Activated CD8-positive, alpha-beta memory T cell treated with anti-CD3 and anti-CD28 coated beads for 36 hours (primary cell): ENCODE results near the gene GPR150. TPM values are rescaled to one million over a fixed set of nuclear protein-coding genes. Genes with fewer than 3 reads are reported as not detected.
"Not testable (repeated sequence)": the region's sequence is repeated elsewhere in the genome, so short reads cannot be mapped to it uniquely, and the experiment has no call there.

Experiments used
- CTCF ChIA-PET: fragments of 350-600 bp; sonication (Branson Sonifier 250); formaldehyde crosslinking; loops from one replicate; lab custom pipeline; 2021; ENCODE audit warnings: antibody characterized with exemption; lab: Charles Lee
- POLR2A ChIA-PET: fragments of 350-600 bp; sonication (Branson Sonifier 250); formaldehyde crosslinking; loops from one replicate; lab custom pipeline; 2021; ENCODE audit warnings: antibody characterized with exemption; lab: Charles Lee
- total RNA-seq, 2 experiments: library from RNA; stranded (reverse); gene quantifications; one replicate each; pipeline ENCODE4 v1.2.3, GENCODE V29; 2021

Gene GPR150
- total RNA-seq, 2 experiments from 2014 or later = 0.38 to 0.44 TPM

DNA sequence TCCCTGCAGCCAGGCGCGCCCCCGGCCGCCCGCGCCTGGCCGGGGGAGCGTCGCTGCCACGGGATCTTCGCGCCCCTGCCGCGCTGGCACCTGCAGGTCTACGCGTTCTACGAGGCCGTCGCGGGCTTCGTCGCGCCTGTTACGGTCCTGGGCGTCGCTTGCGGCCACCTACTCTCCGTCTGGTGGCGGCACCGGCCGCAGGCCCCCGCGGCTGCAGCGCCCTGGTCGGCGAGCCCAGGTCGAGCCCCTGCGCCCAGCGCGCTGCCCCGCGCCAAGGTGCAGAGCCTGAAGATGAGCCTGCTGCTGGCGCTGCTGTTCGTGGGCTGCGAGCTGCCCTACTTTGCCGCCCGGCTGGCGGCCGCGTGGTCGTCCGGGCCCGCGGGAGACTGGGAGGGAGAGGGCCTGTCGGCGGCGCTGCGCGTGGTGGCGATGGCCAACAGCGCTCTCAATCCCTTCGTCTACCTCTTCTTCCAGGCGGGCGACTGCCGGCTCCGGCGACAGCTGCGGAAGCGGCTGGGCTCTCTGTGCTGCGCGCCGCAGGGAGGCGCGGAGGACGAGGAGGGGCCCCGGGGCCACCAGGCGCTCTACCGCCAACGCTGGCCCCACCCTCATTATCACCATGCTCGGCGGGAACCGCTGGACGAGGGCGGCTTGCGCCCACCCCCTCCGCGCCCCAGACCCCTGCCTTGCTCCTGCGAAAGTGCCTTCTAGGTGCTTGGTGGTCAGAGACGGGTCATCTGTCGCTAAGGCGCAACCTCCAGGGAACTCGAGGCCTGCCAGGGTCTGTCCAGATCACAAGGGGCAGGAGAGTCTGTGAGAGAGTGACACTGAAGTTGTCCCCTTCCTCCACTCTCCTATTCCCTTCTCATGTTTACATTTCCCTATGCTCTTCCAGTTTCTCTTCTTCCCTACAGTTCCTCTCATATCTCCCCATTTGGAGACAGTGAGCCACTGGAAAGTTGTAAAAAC lies 1.3 kb downstream of the GPR150 start:
- POLR2A ChIA-PET = no interaction called here
- CTCF ChIA-PET = interaction anchor here (2.9 kb wide), 1 partner anchor 10 kb away, joined by 10 read pairs; no protein-coding TSS in a partner anchor

- CTCF ChIA-PET = interaction anchor here (2.9 kb wide), 1 partner anchor 10 kb away, joined by 10 read pairs; no protein-coding TSS in a partner anchor
- POLR2A ChIA-PET = no interaction called here
Observed at GRCh38 chr5:95621839-95622629, 2.1 kb downstream of the GPR150 start.

- ChIA-PET CTCF (interaction anchor here (2.9 kb wide), 1 partner anchor 8 kb away, joined by 10 read pairs; no protein-coding TSS in a partner anchor), POLR2A (no interaction called here)
Observed at GRCh38 chr5:95623706-95624105, 3.8 kb downstream of the GPR150 start.

GRCh38 chr5:95624368-95624767 lies 4.5 kb downstream of the GPR150 start:
- ChIA-PET POLR2A (no interaction called here), CTCF (no interaction called here)

DNA sequence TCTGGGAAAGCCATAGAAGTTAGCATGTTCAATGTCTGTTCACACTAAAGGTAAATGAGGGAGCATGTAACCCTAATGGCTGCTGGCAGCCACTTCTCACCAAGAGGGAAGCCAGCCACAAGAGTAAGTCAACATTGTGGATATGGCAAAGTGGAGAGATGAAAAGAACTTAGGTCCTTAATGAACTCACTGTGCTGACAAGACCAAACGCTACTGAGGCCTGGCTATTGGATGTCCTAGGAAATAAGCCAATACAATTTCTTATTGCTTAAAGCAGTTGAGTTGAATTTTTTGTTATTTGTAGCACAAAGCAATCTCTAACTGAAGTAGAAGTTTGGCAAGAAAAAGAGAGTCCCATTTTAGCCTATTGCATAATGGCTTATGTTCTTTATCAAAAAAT lies 6.8 kb downstream of the GPR150 start:
- CTCF ChIA-PET = no interaction called here
- POLR2A ChIA-PET = no interaction called here

DNA sequence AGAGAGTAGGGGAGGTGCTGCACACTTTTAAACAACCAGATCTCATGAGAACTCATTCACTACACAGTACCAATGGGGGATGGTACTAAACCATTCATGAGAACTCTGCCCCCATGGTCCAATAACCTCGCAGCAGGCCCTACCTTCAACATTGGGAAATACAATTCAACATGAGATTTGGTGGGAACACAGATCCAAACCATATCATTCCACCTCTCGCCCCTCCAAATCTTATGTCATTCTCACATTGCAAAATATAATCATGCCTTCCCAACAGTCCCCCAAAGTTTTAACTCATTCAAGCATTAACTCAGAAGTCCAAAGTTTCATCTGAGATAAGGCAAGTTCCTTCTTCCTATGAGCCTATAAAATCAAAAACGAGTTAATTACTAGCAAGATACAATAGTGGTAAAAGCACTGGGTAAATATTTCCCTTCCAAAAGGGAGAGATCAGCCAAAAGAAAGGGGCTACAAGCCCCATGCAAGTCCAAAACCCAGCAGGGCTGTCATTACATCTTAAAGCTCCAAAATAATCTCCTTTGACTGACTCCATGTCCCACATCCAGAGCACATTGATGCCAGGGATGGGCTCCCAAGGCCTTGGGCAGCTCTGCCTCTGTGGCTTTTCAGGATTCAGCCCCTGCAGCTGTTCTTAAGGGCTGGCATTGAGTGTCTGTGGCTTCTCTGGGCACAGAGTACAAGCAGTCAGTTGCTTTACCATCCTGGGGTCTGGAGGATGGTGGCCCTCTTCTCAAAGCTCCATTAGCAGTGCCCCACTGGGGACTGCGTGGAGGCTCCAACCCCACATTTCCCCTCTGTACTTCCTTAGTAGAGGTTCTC lies 8.3 kb downstream of the GPR150 start:
- ChIA-PET POLR2A (no interaction called here), CTCF (no interaction called here)

DNA sequence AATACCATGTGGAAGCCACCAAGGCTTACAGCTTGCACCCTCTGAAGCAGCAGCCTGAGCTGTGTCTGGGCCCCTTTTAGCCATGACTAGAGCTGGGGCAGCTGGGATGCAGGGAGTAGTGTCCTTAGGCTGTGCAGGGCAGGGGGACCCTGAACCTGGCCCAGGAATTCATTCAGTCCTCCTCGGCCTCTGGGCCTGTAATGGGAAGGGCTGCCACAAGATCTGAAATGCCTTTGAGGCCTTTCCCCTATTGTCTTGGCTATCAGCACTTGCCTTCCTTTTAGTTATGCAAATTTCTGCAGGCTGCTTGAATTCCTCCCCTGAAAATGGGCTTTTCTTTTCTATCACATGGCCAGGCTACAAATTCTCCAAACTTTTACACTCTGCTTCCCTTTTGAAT lies 9.0 kb downstream of the GPR150 start:
- ChIA-PET CTCF (no interaction called here), POLR2A (no interaction called here)

DNA sequence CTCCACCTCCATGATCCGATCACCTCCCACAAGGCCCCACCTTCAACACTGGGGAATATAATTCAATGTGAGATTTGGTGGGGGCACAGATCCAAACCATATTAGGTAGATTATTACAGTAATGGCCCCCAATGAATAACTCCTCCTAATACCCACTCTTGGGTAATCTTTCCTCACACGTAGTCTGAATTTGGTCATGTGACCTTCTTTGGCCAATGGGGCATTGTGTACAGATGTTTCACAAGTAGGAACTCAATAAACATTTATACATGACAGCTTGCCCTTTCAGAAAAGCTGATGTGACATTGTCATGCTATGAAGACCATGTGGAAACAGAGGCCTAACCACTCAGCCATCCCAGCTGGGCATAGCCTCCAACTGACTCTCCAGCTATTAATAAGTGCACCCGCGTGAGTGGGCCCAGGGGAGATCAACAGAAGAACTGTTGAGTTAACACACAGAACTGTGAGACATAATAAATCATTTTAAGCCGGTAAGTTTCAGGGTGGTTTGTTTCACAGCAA lies 10.6 kb downstream of the GPR150 start:
- ChIA-PET POLR2A (interaction anchor here (2.6 kb wide), 1 partner anchor 16 kb away, joined by 8 read pairs; the partner anchor contains the start of gene RFESD), CTCF (interaction anchor here (2.0 kb wide), 1 partner anchor 8 kb away, joined by 10 read pairs; no protein-coding TSS in a partner anchor)

DNA sequence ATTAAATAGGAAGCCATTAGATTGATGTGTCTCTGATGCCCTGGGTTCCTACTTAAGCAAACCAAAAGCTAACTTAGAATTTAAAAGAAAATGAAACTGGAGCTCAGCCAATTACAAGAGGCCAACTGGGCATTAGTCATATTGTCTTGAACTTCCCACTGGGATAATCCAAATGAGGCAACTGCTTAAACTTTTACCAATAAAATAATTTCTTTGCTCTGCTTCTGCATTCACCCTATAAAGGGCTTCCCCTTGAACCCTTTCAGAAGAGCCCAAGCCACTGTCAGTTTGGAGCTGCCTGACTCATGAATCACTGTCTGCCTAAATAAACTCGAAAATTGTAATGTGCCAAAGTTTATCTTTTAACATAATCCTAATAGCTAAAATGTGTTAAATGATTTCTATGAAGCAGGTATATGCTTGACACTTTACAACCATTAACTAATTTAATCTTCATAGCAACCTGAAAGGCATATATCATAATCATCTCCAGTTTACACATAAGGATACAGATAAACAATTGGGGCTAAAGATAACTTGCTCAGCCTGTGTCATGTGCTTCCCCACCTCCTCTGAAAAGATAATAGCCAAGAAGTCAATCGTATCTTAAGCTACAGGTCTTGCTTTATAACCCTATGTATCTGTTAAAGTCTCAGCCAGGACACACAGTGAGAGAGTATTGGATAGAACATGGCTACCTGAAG lies 11.5 kb downstream of the GPR150 start:
- CTCF ChIA-PET = interaction anchor here (0.8 to 2.0 kb wide), 3 partner anchors 9 to 191 kb away, joined by 3 to 10 read pairs (median 3); partner anchors contain the start of gene GLRX
- POLR2A ChIA-PET = interaction anchor here (2.6 kb wide), 1 partner anchor 15 kb away, joined by 8 read pairs; the partner anchor contains the start of gene RFESD

DNA sequence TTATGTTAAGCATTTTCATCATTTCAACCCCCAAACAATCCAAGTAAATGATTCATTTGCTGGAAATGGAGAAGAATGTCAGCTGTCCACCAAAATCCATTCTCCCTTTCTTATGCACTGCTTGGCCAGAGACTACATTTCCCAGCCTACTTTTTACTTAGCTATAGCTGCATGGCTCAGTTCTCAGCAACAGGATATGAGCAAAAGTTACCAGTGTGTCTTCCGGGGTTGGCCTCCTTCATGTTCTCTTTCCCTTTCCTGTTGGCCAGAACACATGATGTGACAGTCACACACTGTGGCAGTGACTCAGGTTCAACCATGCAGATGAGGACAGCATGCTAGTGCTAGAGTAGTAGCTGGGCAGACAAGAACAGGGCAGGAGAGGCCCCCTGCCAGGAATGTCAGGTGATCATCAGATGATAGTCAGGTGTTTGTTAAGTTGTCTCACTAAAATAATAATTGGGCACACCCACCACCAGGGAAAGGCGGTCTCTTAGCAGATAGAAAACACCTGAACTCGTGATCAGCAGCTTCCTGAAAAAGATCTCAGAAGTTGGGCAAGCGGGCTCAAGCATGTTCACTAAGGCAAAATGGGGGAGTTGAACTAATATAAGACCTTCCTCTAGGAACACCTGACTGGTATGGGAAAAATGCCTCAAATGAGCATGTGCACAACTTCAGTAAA lies 12.2 kb downstream of the GPR150 start:
- POLR2A ChIA-PET = interaction anchor here (1.0 to 2.6 kb wide), 2 partner anchors 15 to 77 kb away, joined by 3 to 8 read pairs; partner anchors contain the start of genes ARSK, RFESD and SKIC3
- CTCF ChIA-PET = interaction anchor here (0.8 to 2.0 kb wide), 3 partner anchors 10 to 190 kb away, joined by 3 to 10 read pairs (median 3); partner anchors contain the start of gene GLRX

DNA sequence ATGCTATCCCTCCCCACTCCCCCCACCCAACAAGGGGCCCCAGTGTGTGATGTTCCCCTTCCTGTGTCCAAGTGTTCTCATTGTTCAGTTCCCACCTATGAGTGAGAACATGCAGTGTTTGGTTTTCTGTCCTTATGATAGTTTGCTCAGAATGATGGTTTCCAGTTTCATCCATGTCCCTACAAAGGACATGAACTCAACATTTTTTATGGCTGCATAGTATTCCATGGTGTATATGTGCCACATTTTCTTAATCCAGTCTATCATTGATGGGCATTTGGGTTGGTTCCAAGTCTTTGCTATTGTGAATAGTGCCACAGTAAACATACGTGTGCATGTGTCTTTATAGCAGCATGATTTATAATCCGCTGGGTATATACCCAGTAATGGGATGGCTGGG lies 13.1 kb downstream of the GPR150 start:
- POLR2A ChIA-PET = interaction anchor here (1.0 kb wide), 1 partner anchor 78 kb away, joined by 3 read pairs; the partner anchor contains the start of genes ARSK and SKIC3

DNA sequence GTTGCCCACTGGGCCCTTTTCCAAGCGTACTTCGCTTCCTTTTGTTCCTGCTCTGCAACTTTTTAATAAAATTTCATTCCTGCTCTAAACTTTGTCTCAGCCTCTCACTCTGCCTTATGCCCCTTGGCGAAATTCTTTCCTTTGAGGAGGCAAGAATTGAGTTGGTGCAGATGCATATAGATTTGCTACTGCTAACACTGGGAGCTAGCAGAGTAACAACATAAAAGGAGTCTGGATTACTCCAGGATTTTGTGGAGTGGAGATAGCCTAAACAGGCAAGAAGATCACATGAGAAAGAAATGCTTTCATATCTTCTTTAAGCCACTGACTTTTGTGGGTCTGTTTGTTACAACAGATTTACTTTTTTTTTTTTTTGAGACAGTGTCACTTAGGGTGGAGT lies 13.8 kb downstream of the GPR150 start:
- POLR2A ChIA-PET = no interaction called here
- CTCF ChIA-PET = interaction anchor here (1.6 kb wide), 1 partner anchor 13 kb away, joined by 5 read pairs; the partner anchor contains the start of gene RFESD

More for the DNA sequence above, 13.1 kb downstream of the GPR150 start:
- CTCF ChIA-PET = not testable (repeated sequence)

DNA sequence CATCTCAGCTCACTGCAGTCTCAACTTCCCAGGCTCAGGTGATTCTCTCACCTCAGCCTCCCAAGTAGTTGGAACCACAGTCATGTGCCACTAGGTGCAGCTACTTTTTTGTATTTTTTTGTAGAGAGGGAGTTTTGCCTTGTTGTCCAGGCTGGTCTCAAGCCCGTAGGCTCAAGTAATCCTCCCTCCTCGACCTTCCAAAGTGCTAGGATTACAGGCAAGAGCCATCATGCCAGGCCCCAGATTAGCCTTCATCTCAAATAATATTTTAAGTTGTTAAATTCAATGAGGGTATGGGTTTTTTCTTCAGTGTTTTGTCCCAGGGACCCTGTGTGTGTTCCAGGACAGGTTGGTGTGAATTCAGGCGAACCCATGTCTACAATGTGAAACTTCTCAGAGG lies 14.2 kb downstream of the GPR150 start:
- POLR2A ChIA-PET = no interaction called here
- CTCF ChIA-PET = interaction anchor here (1.6 kb wide), 1 partner anchor 13 kb away, joined by 5 read pairs; the partner anchor contains the start of gene RFESD

DNA sequence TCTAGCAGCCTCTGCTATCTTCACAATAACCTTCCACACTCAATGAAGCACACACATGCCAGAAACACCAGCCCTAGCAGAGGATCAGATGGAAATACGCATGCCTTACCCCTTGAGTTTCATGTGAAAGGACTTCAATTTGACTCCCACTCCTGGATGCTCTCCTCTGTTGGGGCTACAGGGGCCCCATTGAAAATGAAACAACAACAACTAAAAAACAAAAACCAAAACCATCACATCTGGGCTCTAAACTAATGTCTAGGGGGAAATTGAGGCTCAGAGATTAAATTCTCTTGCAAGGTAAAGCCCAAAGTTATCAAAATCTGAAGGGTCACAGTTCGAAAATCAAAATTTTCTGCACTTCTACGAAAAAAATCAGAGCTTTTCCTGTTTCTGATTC lies 18.7 kb downstream of the GPR150 start:
- POLR2A ChIA-PET = no interaction called here
- CTCF ChIA-PET = no interaction called here

- CTCF ChIA-PET = interaction anchor here (0.9 to 1.2 kb wide), 2 partner anchors 140 to 206 kb away, joined by 3 read pairs; no protein-coding TSS in a partner anchor
Observed at GRCh38 chr5:95641741-95642220, 21.9 kb downstream of the GPR150 start.

DNA sequence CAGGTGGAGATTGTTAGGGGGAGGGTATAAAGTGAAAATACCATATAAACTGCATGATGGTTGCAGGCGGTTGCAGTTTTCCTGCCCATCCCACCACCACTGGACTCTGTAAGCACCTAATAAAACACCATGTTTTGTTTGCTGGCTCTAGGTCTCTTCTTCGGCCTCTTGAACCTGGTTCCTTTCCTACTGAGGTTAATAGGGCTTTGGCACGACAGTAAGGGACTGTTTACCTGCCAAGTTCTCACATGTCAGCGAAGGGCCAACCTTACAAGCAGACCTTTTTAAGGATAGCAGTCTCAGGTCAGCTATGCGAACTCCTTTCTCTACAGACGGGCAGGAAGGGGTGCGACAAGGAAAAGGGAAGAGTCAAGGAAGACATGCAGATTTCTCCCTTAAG lies 23.3 kb downstream of the GPR150 start:
- ChIA-PET CTCF (interaction anchor here (1.0 to 1.2 kb wide), 2 partner anchors 138 to 205 kb away, joined by 3 to 5 read pairs; no protein-coding TSS in a partner anchor), POLR2A (no interaction called here)

More at GRCh38 chr5:95641741-95642220, 21.9 kb downstream of the GPR150 start:
- POLR2A ChIA-PET = no interaction called here
